HUES48 (cell line): ENCODE measurements around the gene ACOT9.
A peak's percentile ranks its signal among the peaks of the same experiment; 100 is the strongest.
"Not testable (repeated sequence)": the region's sequence is repeated elsewhere in the genome, so short reads cannot be mapped to it uniquely, and the experiment has no call there.

Experiments
- H3K27ac ChIP-seq: one replicate; pipeline ENCODE4 v1.7.0; 2013; ENCODE audit warnings: low read depth, low read length, inconsistent platforms
- H3K27me3 ChIP-seq: 2 replicates; pipeline ENCODE4 v1.6.1; 2013; ENCODE audit warnings: mild to moderate bottlenecking, low read length; ENCODE audit not compliant: control insufficient read depth, insufficient read depth
- H3K36me3 ChIP-seq: 2 replicates; pipeline ENCODE4 v1.6.1; 2013; ENCODE audit warnings: low read length; ENCODE audit not compliant: control insufficient read depth, insufficient read depth
- H3K4me1 ChIP-seq: 2 replicates; pipeline ENCODE4 v1.6.1; 2013; ENCODE audit warnings: mild to moderate bottlenecking, low read length; ENCODE audit not compliant: control insufficient read depth, insufficient read depth
- H3K4me3 ChIP-seq: 2 replicates; pipeline ENCODE4 v1.5.1; 2013; ENCODE audit warnings: mild to moderate bottlenecking, low read depth, low read length
- H3K9ac ChIP-seq: 2 replicates; pipeline ENCODE4 v1.6.1; 2013; ENCODE audit warnings: mild to moderate bottlenecking, low read depth, low read length, moderate library complexity
- H3K9me3 ChIP-seq: 2 replicates; pipeline ENCODE4 v1.6.1; 2013; ENCODE audit warnings: low read length; ENCODE audit not compliant: control insufficient read depth, insufficient read depth

ACOT9 gene

DNA sequence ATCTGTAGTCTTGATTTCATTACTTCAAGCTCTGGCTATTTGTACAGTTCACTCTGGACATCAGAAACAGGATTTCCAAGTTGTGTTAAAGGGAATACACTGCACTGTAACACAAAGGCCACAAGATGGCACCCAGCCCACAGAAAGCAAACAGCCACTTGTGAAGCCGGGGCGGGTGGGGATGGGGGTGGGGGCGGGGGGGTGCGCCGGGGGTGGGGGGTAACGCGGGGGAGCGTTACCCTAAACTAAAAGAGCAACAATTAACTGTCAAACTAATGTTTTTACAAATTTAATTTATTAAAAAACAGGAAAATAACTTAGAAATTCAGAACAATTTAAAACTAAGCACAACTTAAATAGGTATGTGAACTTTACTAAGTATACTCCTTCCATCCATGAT is 48.5 kb downstream of the ACOT9 start:
- Histone ChIP-seq H3K4me1 (no peaks in the 10 kb centered on the region), H3K27ac (no peak overlapping the region), H3K9me3 (no peaks in the 10 kb centered on the region), H3K27me3 (no peaks in the 10 kb centered on the region), H3K4me3 (no peak overlapping the region), H3K36me3 (no peaks in the 10 kb centered on the region), H3K9ac (no peak overlapping the region)

DNA sequence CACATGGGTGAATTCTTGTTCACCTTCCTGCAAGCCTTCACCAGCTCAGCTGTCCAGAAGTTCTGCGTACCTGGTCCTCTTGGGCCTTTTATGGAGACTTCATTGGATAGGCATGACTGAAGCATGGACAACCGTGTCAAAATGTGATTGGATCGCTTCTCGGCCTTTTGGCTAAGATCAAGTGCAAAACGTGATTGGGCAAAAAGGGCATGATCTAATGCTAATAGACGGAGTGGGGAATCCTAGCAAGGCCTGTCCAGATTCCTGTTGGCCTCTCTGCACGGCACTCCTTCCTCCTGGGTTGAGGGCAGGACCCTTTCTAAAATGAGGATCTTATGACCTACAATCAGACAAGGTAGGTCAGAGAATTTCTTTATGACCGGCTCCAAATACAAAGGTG is 50.9 kb downstream of the ACOT9 start:
- no peaks in the 10 kb centered on the region for H3K9me3 ChIP-seq
- H3K4me1 ChIP-seq = no peaks in the 10 kb centered on the region
- no peak overlapping the region for H3K27ac ChIP-seq
- no peak overlapping the region for H3K9ac ChIP-seq
- H3K27me3 ChIP-seq = no peaks in the 10 kb centered on the region
- no peaks in the 10 kb centered on the region for H3K36me3 ChIP-seq
- no peak overlapping the region for H3K4me3 ChIP-seq

DNA sequence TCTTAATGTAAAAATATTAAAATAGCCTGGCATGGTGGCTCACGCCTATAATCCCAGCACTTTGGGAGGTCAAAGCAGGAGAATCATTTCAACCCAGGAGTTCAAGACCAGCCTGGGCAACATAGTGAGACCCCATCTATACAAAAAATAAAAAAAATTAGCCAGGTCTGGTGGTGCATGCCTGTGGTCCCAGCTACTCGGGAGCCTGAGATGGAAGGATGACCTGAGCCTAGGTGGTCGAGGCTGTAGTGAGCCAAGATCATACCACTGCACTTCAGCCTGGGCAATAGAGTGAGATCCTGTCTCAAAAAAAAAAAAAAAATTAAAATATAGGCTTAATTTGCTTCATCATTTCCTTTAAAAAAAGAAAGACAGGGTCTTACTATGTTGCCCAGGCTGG is 66.6 kb downstream of the ACOT9 start:
- H3K4me1 ChIP-seq = not testable (repeated sequence)

DNA sequence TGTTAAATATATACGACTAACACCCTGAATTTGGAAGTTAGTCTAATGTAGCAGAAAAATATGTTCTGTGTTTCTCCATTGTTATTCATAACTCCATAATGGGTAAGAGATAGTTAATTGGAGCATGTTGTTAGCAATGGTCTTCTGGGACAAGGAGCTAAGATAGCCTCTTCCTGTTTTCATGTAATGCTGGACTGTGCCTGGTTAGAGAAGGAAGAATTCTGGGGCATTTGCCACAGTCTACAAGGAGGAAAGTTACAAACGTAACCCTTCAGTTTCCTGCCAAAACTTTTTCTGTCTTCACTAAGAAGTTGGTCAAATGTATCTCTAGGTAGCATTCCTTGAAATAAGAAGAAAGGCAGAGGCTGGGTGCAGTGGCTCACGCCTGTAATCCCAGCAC is 70.0 kb downstream of the ACOT9 start:
- peaks cover 79% of the 10 kb centered on the region for H3K36me3 ChIP-seq
- no peak overlapping the region for H3K9ac ChIP-seq
- H3K9me3 ChIP-seq = no peaks in the 10 kb centered on the region
- no peak overlapping the region for H3K4me3 ChIP-seq
- peaks cover 6% of the 10 kb centered on the region; the same call in 1 of the 2 replicates for H3K4me1 ChIP-seq
- no peak overlapping the region for H3K27ac ChIP-seq
- no peaks in the 10 kb centered on the region for H3K27me3 ChIP-seq

More for the DNA sequence above, 66.6 kb downstream of the ACOT9 start:
- peaks cover 91% of the 10 kb centered on the region for H3K36me3 ChIP-seq
- H3K9me3 ChIP-seq, H3K9ac ChIP-seq, H3K27me3 ChIP-seq, H3K4me3 ChIP-seq, H3K27ac ChIP-seq: not testable (repeated sequence)

DNA sequence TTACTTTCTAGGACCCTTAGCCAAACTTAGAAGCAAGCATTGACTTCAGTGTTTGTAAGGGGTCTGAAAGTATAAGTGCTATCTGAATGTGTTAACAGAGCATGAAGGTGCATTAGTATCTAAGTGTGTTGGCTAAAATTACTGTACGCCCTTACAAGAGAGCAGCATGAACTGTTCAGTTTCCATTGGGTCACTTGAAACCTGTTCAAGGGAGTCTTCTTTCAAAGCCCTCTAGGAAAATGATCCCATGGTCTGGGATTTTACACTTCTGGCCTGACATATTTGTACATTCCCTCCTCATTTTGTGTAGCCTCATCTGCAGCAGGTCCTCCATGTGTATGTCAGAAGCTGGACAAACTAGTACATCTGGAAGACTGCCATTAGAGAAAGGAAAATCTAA is 72.5 kb downstream of the ACOT9 start:
- Histone ChIP-seq H3K9ac (no peak overlapping the region), H3K36me3 (peaks cover 54% of the 10 kb centered on the region)

DNA sequence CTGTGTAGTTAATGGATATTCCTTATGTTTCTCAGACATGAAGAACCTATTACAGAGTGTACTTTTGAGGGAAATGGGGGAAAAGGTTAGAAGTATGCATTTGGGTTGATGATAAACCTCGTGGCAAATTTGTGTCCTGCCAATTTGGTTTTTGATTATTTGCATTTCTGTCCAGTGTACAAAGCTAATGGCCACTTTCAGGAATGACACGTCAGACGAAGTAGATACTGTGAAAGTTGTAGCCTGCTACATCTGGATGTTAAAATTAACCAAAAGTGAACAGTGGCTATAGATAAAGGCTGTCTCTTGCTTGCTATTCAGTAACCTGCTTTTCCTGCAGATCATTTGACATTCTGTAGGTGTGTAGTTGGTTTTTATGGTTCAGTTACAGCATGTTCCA is 74.7 kb downstream of the ACOT9 start:
- Histone ChIP-seq H3K4me1 (peaks cover 16% of the 10 kb centered on the region), H3K36me3 (peaks cover 33% of the 10 kb centered on the region), H3K27ac (no peak overlapping the region), H3K27me3 (no peaks in the 10 kb centered on the region), H3K4me3 (peak overlapping the region; percentile 88), H3K9me3 (no peaks in the 10 kb centered on the region), H3K9ac (peak overlapping the region; percentile 92)

More for the DNA sequence above, 72.5 kb downstream of the ACOT9 start:
- Histone ChIP-seq H3K27me3 (no peaks in the 10 kb centered on the region), H3K27ac (no peak overlapping the region), H3K4me1 (peaks cover 16% of the 10 kb centered on the region), H3K9me3 (no peaks in the 10 kb centered on the region), H3K4me3 (no peak overlapping the region)

DNA sequence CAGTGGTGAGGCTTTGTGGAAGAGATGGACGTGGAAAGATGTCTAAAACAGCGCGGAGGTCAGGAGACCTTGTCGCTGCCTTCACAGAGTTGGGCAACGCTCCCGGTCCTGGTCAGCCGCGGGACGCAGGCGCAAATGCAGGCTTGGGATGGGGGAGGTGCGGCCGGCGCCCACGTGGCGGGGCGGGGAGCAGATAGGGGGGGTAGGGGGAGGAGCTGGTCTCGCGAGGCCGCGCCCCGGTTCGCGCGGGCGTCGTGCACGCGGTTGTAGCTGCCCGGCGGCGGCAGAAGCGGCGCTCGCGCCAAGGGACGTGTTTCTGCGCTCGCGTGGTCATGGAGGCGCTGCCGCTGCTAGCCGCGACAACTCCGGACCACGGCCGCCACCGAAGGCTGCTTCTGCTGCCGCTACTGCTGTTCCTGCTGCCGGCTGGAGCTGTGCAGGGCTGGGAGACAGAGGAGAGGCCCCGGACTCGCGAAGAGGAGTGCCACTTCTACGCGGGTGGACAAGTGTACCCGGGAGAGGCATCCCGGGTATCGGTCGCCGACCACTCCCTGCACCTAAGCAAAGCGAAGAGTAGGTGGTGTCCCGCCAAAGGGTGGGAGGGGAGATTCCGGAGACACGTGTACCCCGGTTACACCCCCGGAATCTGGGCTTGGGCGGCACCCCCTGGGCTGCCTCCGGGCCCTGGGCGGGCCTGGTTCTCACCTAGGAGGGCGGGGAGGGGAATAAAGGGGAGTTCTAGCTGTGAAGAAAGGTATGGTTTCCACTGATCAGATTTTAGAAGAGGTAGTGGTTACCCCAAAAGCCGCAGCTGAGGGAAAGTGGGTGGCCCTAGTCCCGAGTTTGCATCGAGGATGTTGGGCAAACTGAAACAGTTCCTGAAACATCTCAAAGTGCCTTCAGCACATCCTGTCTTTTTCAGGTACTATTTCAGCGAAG is 75.6 kb downstream of the ACOT9 start, which contains the start of gene PRDX4:
Gene PRDX4, plus strand, starts transcription at position 255 of the 939 bp plus-strand sequence. Its CDS starts 78 bp downstream, at position 333.
- Histone ChIP-seq H3K27ac (peak within 1 kb of the TSS; percentile 81), H3K27me3 (no peaks in the 10 kb centered on the region), H3K9ac (peak within 1 kb of the TSS; percentile 92), H3K9me3 (no peaks in the 10 kb centered on the region), H3K4me1 (peaks cover 16% of the 10 kb centered on the region), H3K4me3 (peak within 1 kb of the TSS; percentile 88), H3K36me3 (peaks cover 25% of the 10 kb centered on the region)

DNA sequence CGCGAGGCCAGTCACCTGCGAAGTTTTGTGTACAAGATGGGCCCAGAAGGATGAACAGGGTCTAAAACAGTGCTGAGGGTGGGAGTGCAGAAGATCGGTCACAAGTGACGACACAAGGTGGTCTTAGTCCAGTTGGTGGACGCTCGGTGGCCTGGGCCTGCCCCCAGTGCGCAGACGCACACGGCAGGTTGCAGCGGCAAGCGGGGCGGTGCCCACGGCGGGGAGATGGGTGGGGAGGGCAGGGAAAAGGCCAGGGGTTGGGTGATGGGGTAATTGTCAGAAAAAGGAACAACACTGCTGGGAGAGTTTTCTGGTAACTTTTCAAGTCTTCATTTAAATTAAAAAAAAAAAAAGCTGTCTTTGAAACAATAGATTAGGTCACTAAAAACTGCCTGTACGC is 76.8 kb downstream of the ACOT9 start:
- H3K36me3 ChIP-seq = peaks cover 14% of the 10 kb centered on the region
- H3K9me3 ChIP-seq = no peaks in the 10 kb centered on the region
- H3K27ac ChIP-seq = no peak overlapping the region
- peaks cover 18% of the 10 kb centered on the region for H3K4me1 ChIP-seq
- H3K4me3 ChIP-seq = no peak overlapping the region
- no peak overlapping the region for H3K9ac ChIP-seq
- no peaks in the 10 kb centered on the region for H3K27me3 ChIP-seq

DNA sequence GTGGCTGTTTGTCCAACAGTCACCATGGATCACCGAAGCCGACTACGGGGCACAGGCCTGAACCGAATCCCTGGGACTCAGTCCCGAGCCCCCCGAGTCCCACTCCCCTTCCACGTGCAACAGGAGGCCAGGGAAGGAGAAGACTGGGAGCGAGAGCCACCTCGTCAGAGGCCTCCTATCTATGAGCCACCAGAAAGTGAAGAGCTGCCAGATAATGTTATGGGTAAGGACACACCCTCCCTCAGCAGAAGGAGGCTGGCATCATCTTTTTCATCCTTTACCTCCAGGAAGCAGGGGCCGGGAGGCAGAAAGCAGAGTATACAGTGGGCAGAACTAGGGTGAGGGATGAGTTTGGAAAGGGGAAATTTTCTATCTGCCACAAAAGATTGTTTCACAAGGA is 78.6 kb downstream of the ACOT9 start:
- Histone ChIP-seq H3K27ac (no peak overlapping the region), H3K4me1 (peaks cover 32% of the 10 kb centered on the region), H3K27me3 (no peaks in the 10 kb centered on the region), H3K9ac (no peak overlapping the region), H3K9me3 (no peaks in the 10 kb centered on the region), H3K36me3 (no peaks in the 10 kb centered on the region), H3K4me3 (no peak overlapping the region)

DNA sequence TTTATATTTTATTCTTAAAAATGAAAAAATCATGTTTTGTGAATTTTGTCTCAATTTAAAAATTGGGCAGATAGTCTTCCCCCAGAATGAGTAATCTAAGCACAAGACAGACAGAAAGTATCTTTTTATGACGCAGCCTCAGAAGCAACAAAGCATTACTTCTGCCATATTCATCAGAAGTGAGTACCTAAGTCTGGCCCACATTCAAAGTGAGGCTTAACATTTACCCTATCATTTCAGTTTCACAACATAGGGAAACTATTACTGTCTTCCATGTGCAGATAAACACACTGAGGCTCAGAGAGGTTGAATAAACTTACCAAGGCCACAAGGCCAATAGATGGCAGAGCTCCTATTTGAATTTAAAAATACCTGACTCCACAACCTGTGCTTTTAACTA is 80.2 kb downstream of the ACOT9 start:
- Histone ChIP-seq H3K36me3 (no peaks in the 10 kb centered on the region), H3K27me3 (no peaks in the 10 kb centered on the region), H3K9me3 (no peaks in the 10 kb centered on the region), H3K4me1 (peaks cover 33% of the 10 kb centered on the region), H3K27ac (no peak overlapping the region), H3K4me3 (no peak overlapping the region), H3K9ac (no peak overlapping the region)

DNA sequence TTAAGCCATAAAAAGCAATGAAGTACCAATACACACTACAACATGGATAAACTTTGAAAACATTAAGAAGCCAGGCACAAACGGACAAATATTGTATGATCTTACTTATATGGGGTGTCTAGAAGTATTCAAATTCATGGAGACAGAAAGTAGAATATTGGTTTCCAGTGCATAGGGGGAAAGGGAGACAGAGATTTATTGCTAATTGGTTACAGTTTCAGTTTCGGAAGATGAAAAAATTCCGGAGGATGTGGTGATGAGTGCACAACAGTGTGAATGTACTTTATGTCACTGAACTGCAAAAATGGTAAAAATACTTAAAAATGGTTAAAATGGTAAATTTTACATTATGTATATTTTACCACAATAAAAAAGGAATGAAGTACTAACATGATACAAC is 80.9 kb downstream of the ACOT9 start:
- no peak overlapping the region for H3K27ac ChIP-seq
- no peak overlapping the region for H3K9ac ChIP-seq
- no peaks in the 10 kb centered on the region for H3K9me3 ChIP-seq
- peaks cover 33% of the 10 kb centered on the region for H3K4me1 ChIP-seq
- no peaks in the 10 kb centered on the region for H3K27me3 ChIP-seq
- H3K36me3 ChIP-seq = no peaks in the 10 kb centered on the region
- no peak overlapping the region for H3K4me3 ChIP-seq
